RWPE1 (cell line): ENCODE results near the gene EOLA2.
"Not testable (repeated sequence)": the region's sequence is repeated elsewhere in the genome, so short reads cannot be mapped to it uniquely, and the experiment has no call there.

Experiments used
- CTCF ChIA-PET: fragments of 350-600 bp; sonication (Branson Sonifier 250); formaldehyde crosslinking; extraction: SDS; loops from one replicate; lab custom pipeline; 2021; lab: Yijun Ruan, JAX
- POLR2A ChIA-PET: fragments of 400-600 bp; formaldehyde crosslinking; extraction: SDS; loops from one replicate; lab custom pipeline; 2020; ENCODE audit warnings: antibody characterized with exemption; ENCODE audit not compliant: low non-redundant PET; lab: Yijun Ruan, JAX
- DNase-seq: peaks from one replicate; pipeline ENCODE4 v3.0.0; 2012; ENCODE audit warnings: low spot score
- H3K27ac ChIP-seq: fragments of 450-650 bp; 2 replicates; pipeline ENCODE4 v1.5.1; 2017
- CTCF ChIP-seq: fragments of 450-650 bp; conservative IDR thresholded peaks from 2 replicates; pipeline ENCODE4 v1.5.1; 2017; ENCODE audit warnings: low read depth, mild to moderate bottlenecking

The EOLA2 gene

GRCh38 chrX:149962010-149962409 lies 23.7 kb upstream of the EOLA2 start:
- CTCF ChIA-PET = no interaction called here
- no peak for TF ChIP-seq CTCF

GRCh38 chrX:149961572-149961971 lies 23.3 kb upstream of the EOLA2 start:
- no peak for DNase-seq
- POLR2A ChIA-PET = no interaction called here
- TF ChIP-seq CTCF = no peak
- H3K27ac ChIP-seq = no peak overlapping the region
- CTCF ChIA-PET = no interaction called here

More at GRCh38 chrX:149962010-149962409, 23.7 kb upstream of the EOLA2 start:
- DNase-seq = no peak
- no peak overlapping the region for H3K27ac ChIP-seq
- POLR2A ChIA-PET = no interaction called here

- peak; percentile 9 for DNase-seq
- TF ChIP-seq CTCF = peak; percentile 48; the same call in 1 of the 2 replicates
- CTCF ChIA-PET = no interaction called here
- no peak overlapping the region for H3K27ac ChIP-seq
- POLR2A ChIA-PET = no interaction called here
These were observed 12.4 kb upstream of the EOLA2 start for GRCh38 chrX:149950681-149951080.

- TF ChIP-seq CTCF = no peak
- CTCF ChIA-PET = interaction anchor here (0.6 to 0.7 kb wide), 2 partner anchors 503 to 729 kb away, joined by 5 to 7 read pairs; no protein-coding TSS in a partner anchor
- POLR2A ChIA-PET = no interaction called here
- H3K27ac ChIP-seq = no peak overlapping the region
- no peak for DNase-seq
These were observed 11.6 kb upstream of the EOLA2 start for GRCh38 chrX:149949743-149950436.

- CTCF ChIA-PET = no interaction called here
- no peak for TF ChIP-seq CTCF
These were observed 9.7 kb upstream of the EOLA2 start for GRCh38 chrX:149948016-149948415.

GRCh38 chrX:149946932-149947331 lies 8.6 kb upstream of the EOLA2 start:
- POLR2A ChIA-PET, CTCF ChIA-PET, H3K27ac ChIP-seq, DNase-seq: not testable (repeated sequence)

More at GRCh38 chrX:149948016-149948415, 9.7 kb upstream of the EOLA2 start:
- DNase-seq = no peak
- POLR2A ChIA-PET = no interaction called here
- no peak overlapping the region for H3K27ac ChIP-seq

GRCh38 chrX:149945820-149946219 lies 7.5 kb upstream of the EOLA2 start:
- CTCF ChIA-PET, DNase-seq, POLR2A ChIA-PET, H3K27ac ChIP-seq: not testable (repeated sequence)

GRCh38 chrX:149945087-149945670 lies 6.9 kb upstream of the EOLA2 start:
- DNase-seq, H3K27ac ChIP-seq, POLR2A ChIA-PET, CTCF ChIA-PET: not testable (repeated sequence)
